HG02763 (cell line): Measurements from ENCODE around the gene MRAS.
"Not testable (repeated sequence)": the region's sequence is repeated elsewhere in the genome, so short reads cannot be mapped to it uniquely, and the experiment has no call there.

Experiments
- ATAC-seq: cut with Tn5 transposase; IDR thresholded peaks from one replicate; pipeline ENCODE4 v1.9.1; 2021; ENCODE audit warnings: mild to moderate bottlenecking, moderate library complexity; ENCODE audit not compliant: unreplicated experiment

MRAS gene

GRCh38 chr3:138366006-138366759 is 17.8 kb downstream of the MRAS start:
- ATAC-seq, result no peak

- ATAC-seq, result no peak
These were observed 19.0 kb downstream of the MRAS start for GRCh38 chr3:138367326-138367850.

- ATAC-seq, result no peak
These were observed 19.5 kb downstream of the MRAS start for GRCh38 chr3:138367911-138368310.

- ATAC-seq, result no peak
These were observed 20.9 kb downstream of the MRAS start for GRCh38 chr3:138369151-138369900.

GRCh38 chr3:138370321-138370720 is 21.9 kb downstream of the MRAS start:
- ATAC-seq, result no peak

- peak; percentile 99 for ATAC-seq
These were observed 22.9 kb downstream of the MRAS start for GRCh38 chr3:138371070-138371965.

- ATAC-seq, result no peak
These were observed 24.8 kb downstream of the MRAS start for GRCh38 chr3:138373087-138373735.

GRCh38 chr3:138373736-138374094 is 25.3 kb downstream of the MRAS start:
- ATAC-seq, result no peak

GRCh38 chr3:138374573-138375134 is 26.3 kb downstream of the MRAS start:
- no peak for ATAC-seq

GRCh38 chr3:138375447-138375846 is 27.1 kb downstream of the MRAS start:
- ATAC-seq, result no peak

- no peak for ATAC-seq
These were observed 28.3 kb downstream of the MRAS start for GRCh38 chr3:138376663-138377062.

GRCh38 chr3:138377212-138377611 is 28.8 kb downstream of the MRAS start:
- ATAC-seq, result not testable (repeated sequence)

GRCh38 chr3:138377804-138378203 is 29.4 kb downstream of the MRAS start:
- no peak for ATAC-seq

- ATAC-seq, result no peak
These were observed 30.0 kb downstream of the MRAS start for GRCh38 chr3:138378331-138378730.

GRCh38 chr3:138378990-138379389 is 30.6 kb downstream of the MRAS start:
- ATAC-seq, result no peak

GRCh38 chr3:138381413-138381901 is 33.1 kb downstream of the MRAS start:
- no peak for ATAC-seq

GRCh38 chr3:138381950-138382715 is 33.8 kb downstream of the MRAS start:
- no peak for ATAC-seq

GRCh38 chr3:138383715-138384465 is 35.5 kb downstream of the MRAS start:
- no peak for ATAC-seq

- no peak for ATAC-seq
These were observed 36.2 kb downstream of the MRAS start for GRCh38 chr3:138384531-138384930.
